HL-60 (cell line): Measurements from ENCODE around the gene SDCCAG8.

Source experiments
- CTCF ChIP-seq: IDR thresholded peaks from one replicate; pipeline ENCODE4 v1.5.1; 2011; ENCODE audit warnings: low read length, control low read depth, inconsistent platforms; ENCODE audit not compliant: insufficient read depth
- GABPA ChIP-seq: IDR thresholded peaks from 2 replicates; pipeline ENCODE4 v1.6.1; 2012; ENCODE audit warnings: low read depth
- POLR2AphosphoS5 ChIP-seq: IDR thresholded peaks from 2 replicates; pipeline ENCODE4 v1.6.1; 2012; ENCODE audit warnings: low read depth
- SPI1 ChIP-seq: IDR thresholded peaks from 2 replicates; pipeline ENCODE4 v1.6.1; 2012; ENCODE audit warnings: low read depth, mild to moderate bottlenecking, borderline replicate concordance

- TF ChIP-seq GABPA (no peak), CTCF (no peak), POLR2AphosphoS5 (no peak), SPI1 (no peak)
Observed at GRCh38 chr1:243256590-243256989, 749 bp downstream of the SDCCAG8 start.
